Measurements from ENCODE around the gene USP43. TPM values are rescaled to one million over a fixed set of nuclear protein-coding genes. Genes with fewer than 3 reads are reported as not detected.

USP43 gene
- total and polyA plus RNA-seq, 10 donors = 0.13 to 0.39 (median 0.25) TPM

GRCh38 chr17:9672266-9672665 lies 26.9 kb downstream of the USP43 start:
- Histone ChIP-seq H3K27ac (no peak overlapping the region), H3K9me3 (no peaks in the 10 kb centered on the region), H3K4me3 (no peak overlapping the region), H3K4me1 (no peaks in the 10 kb centered on the region), H3K27me3 (replicated peaks in 1 of 7) (peaks cover 0 to 16% (median 0%) of the 10 kb centered on the region in 7 donors), H3K36me3 (no peaks in the 10 kb centered on the region)
- 80 to 94% (median 83%) methylated on average over 8 of the region's 8 CpGs for WGBS, 5 donors
- TF ChIP-seq POLR2AphosphoS5 (IDR thresholded peaks at IDR 0.05) (no peak), CTCF (IDR thresholded peaks at IDR 0.05 in 8 of 11, conservative IDR thresholded peaks at IDR 0.05 in 3 of 11) (no peak), POLR2A (IDR thresholded peaks at IDR 0.05) (no peak)
- intact Hi-C loops (cut with DNase I; ENCODE audit: low total_unique reads) = no loop called here
- DNase-seq = no peak

- no peak for TF ChIP-seq POLR2AphosphoS5 (IDR thresholded peaks at IDR 0.05)
- TF ChIP-seq POLR2A (IDR thresholded peaks at IDR 0.05) = no peak
- TF ChIP-seq CTCF (IDR thresholded peaks at IDR 0.05 in 8 of 11, conservative IDR thresholded peaks at IDR 0.05 in 3 of 11) = no peak
- no peak overlapping the region for H3K27ac ChIP-seq
- H3K36me3 ChIP-seq = no peaks in the 10 kb centered on the region
- no peaks in the 10 kb centered on the region for H3K9me3 ChIP-seq
- WGBS, 5 donors = 68 to 84% (median 75%) methylated on average over 6 of the region's 6 CpGs
- no peak overlapping the region for H3K4me3 ChIP-seq
- intact Hi-C loops (cut with DNase I; ENCODE audit: low total_unique reads) = no loop called here
- no peak for DNase-seq
- H3K27me3 ChIP-seq (replicated peaks in 1 of 7) = peaks cover 0 to 16% (median 0%) of the 10 kb centered on the region in 7 donors
- H3K4me1 ChIP-seq = no peaks in the 10 kb centered on the region
Observed at GRCh38 chr17:9672691-9673090, 27.4 kb downstream of the USP43 start.

GRCh38 chr17:9676084-9676483 lies 30.8 kb downstream of the USP43 start:
- TF ChIP-seq POLR2A (IDR thresholded peaks at IDR 0.05) (no peak), POLR2AphosphoS5 (IDR thresholded peaks at IDR 0.05) (no peak), CTCF (IDR thresholded peaks at IDR 0.05 in 8 of 11, conservative IDR thresholded peaks at IDR 0.05 in 3 of 11) (no peak)
- no peak for DNase-seq

GRCh38 chr17:9676820-9677310 lies 31.5 kb downstream of the USP43 start:
- no peaks in the 10 kb centered on the region for H3K4me1 ChIP-seq
- no peak overlapping the region for H3K4me3 ChIP-seq
- H3K9me3 ChIP-seq = peaks cover 4 to 20% (median 17%) of the 10 kb centered on the region in 8 donors
- intact Hi-C loops (cut with DNase I; ENCODE audit: low total_unique reads) = no loop called here
- peaks cover 0 to 4% (median 0%) of the 10 kb centered on the region in 7 donors for H3K27me3 ChIP-seq (replicated peaks in 1 of 7)
- WGBS, 5 donors = 74 to 95% (median 78%) methylated on average over 4 of the region's 4 CpGs
- no peak for DNase-seq
- TF ChIP-seq POLR2A (IDR thresholded peaks at IDR 0.05) (no peak), POLR2AphosphoS5 (IDR thresholded peaks at IDR 0.05) (no peak), CTCF (IDR thresholded peaks at IDR 0.05 in 8 of 11, conservative IDR thresholded peaks at IDR 0.05 in 3 of 11) (no peak)
- H3K27ac ChIP-seq = no peak overlapping the region
- no peaks in the 10 kb centered on the region for H3K36me3 ChIP-seq

More at GRCh38 chr17:9676084-9676483, 30.8 kb downstream of the USP43 start:
- peaks cover 0 to 4% (median 0%) of the 10 kb centered on the region in 7 donors for H3K27me3 ChIP-seq (replicated peaks in 1 of 7)
- H3K4me3 ChIP-seq = no peak overlapping the region
- WGBS, 5 donors = 86 to 95% (median 88%) methylated on average over 4 of the region's 4 CpGs
- H3K9me3 ChIP-seq = peaks cover 4 to 20% (median 17%) of the 10 kb centered on the region in 8 donors
- intact Hi-C loops (cut with DNase I; ENCODE audit: low total_unique reads) = no loop called here
- H3K4me1 ChIP-seq = no peaks in the 10 kb centered on the region
- no peaks in the 10 kb centered on the region for H3K36me3 ChIP-seq
- no peak overlapping the region for H3K27ac ChIP-seq

Measured in spleen (tissue), 11 donors.